HepG2 (cell line): ENCODE data around the gene NEDD4L.

Source experiments
- FOXA1 ChIP-seq, 2 experiments: fragments of 450-650 bp in 1 of 2; sonication (generic) in 1 of 2; formaldehyde crosslinking in 1 of 2; IDR thresholded peaks; 2 replicates each; pipeline versions ENCODE4 v1.4.0 to v1.6.1; 2016 to 2020; ENCODE audit warnings: missing genetic modification reagents in 1 of 2
- MAFK ChIP-seq, 2 experiments: IDR thresholded peaks in 1 of 2; conservative IDR thresholded peaks in 1 of 2; 2 replicates each; pipeline ENCODE4 v1.6.1; 2011; ENCODE audit warnings: improper control_type of control experiment in 2 of 2, low read length in 2 of 2
- POLR2A ChIP-seq, 2 experiments: IDR thresholded peaks; 2 replicates each; pipeline ENCODE4 v1.6.1; 2011; ENCODE audit warnings: low read depth in 2 of 2, low read length in 2 of 2, mild to moderate bottlenecking in 1 of 2, moderate library complexity in 1 of 2; ENCODE audit not compliant: insufficient read depth in 1 of 2
- RARG ChIP-seq: sonication (generic); formaldehyde crosslinking; IDR thresholded peaks from 2 replicates; pipeline ENCODE4 v1.4.0; 2020; ENCODE audit warnings: low read depth, mild to moderate bottlenecking, missing genetic modification reagents
- TBP ChIP-seq: sonication (generic); formaldehyde crosslinking; IDR thresholded peaks from 2 replicates; pipeline ENCODE4 v1.5.0; 2020; ENCODE audit warnings: missing genetic modification reagents
- UBTF ChIP-seq: sonication (generic); formaldehyde crosslinking; IDR thresholded peaks from 2 replicates; pipeline ENCODE4 v1.4.0; 2020; ENCODE audit warnings: mild to moderate bottlenecking, missing genetic modification reagents
- ZNF10 ChIP-seq: sonication (generic); formaldehyde crosslinking; IDR thresholded peaks from 2 replicates; pipeline ENCODE4 v1.4.0; 2020; ENCODE audit warnings: mild to moderate bottlenecking, low read depth, missing genetic modification reagents, borderline replicate concordance
- ZNF629 ChIP-seq: sonication (generic); formaldehyde crosslinking; conservative IDR thresholded peaks from 2 replicates; pipeline ENCODE4 v1.5.0; 2020; ENCODE audit warnings: missing genetic modification reagents
- TF ChIP-seq, protein P1 (sequence below): sonication (generic); formaldehyde crosslinking; IDR thresholded peaks from 2 replicates; pipeline ENCODE4 v1.5.0; 2020; ENCODE audit warnings: mild to moderate bottlenecking, missing genetic modification reagents, moderate library complexity
- TF ChIP-seq, protein P2 (sequence below): sonication (generic); formaldehyde crosslinking; IDR thresholded peaks from 2 replicates; pipeline ENCODE4 v1.8.0; 2022; ENCODE audit warnings: missing genetic modification reagents, mild to moderate bottlenecking, inconsistent platforms, borderline replicate concordance

GRCh38 chr18:58167073-58167472, 123.0 kb downstream of the NEDD4L start:
- TF ChIP-seq ZNF629 (CRISPR knock-in tag) (no peak), ZNF10 (no peak), UBTF (CRISPR knock-in tag) (no peak), RARG (CRISPR knock-in tag) (no peak), FOXA1 (IDR thresholded peaks at IDR 0.05) (no peak), FOXA1 (CRISPR knock-in tag; IDR thresholded peaks at IDR 0.05) (no peak), TBP (CRISPR knock-in tag) (no peak), MAFK (conservative IDR thresholded peaks at IDR 0.05 in 1 of 2, IDR thresholded peaks at IDR 0.05 in 1 of 2; ENCODE audit: low read length in 2 of 2) (no peak), POLR2A (IDR thresholded peaks at IDR 0.05; ENCODE audit: insufficient read depth in 1 of 2, low read depth in 2 of 2, low read length in 2 of 2) (no peak)
- TF ChIP-seq, protein P1, sequence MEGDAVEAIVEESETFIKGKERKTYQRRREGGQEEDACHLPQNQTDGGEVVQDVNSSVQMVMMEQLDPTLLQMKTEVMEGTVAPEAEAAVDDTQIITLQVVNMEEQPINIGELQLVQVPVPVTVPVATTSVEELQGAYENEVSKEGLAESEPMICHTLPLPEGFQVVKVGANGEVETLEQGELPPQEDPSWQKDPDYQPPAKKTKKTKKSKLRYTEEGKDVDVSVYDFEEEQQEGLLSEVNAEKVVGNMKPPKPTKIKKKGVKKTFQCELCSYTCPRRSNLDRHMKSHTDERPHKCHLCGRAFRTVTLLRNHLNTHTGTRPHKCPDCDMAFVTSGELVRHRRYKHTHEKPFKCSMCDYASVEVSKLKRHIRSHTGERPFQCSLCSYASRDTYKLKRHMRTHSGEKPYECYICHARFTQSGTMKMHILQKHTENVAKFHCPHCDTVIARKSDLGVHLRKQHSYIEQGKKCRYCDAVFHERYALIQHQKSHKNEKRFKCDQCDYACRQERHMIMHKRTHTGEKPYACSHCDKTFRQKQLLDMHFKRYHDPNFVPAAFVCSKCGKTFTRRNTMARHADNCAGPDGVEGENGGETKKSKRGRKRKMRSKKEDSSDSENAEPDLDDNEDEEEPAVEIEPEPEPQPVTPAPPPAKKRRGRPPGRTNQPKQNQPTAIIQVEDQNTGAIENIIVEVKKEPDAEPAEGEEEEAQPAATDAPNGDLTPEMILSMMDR, result no peak
- TF ChIP-seq, protein P2, sequence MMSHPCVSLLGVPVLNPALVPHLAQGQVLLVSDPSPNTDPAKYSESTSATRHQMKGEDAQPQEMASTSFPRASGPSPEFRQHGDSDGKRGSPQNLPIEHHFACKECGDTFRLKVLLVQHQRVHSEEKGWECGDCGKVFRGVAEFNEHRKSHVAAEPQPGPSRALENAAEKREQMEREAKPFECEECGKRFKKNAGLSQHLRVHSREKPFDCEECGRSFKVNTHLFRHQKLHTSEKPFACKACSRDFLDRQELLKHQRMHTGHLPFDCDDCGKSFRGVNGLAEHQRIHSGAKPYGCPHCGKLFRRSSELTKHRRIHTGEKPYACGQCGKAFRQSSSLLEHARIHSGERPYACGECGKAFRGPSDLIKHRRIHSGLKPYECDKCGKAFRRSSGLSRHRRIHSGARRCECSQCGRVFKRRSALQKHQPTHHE (CRISPR knock-in tag), result no peak
